Liver (tissue), 3 donors: ENCODE measurements around the gene CES1.

Experiments
- CTCF ChIP-seq: fragments of 150-350 bp; IDR thresholded peaks from 2 replicates; pipeline ENCODE4 v1.5.1; 2017; ENCODE audit warnings: improper control_type of control experiment, low read depth, low read length; ENCODE audit not compliant: missing input control
- EGR1 ChIP-seq, 2 donors: IDR thresholded peaks; 2 replicates each; pipeline ENCODE4 v1.6.1; 2016 to 2018; ENCODE audit warnings: antibody characterized with exemption in 2 of 2, low read depth in 2 of 2
- HNF4A ChIP-seq, 2 donors: conservative IDR thresholded peaks; 2 replicates each; pipeline ENCODE4 v1.6.1; 2016; ENCODE audit warnings: antibody characterized with exemption in 2 of 2, mild to moderate bottlenecking in 2 of 2
- MAX ChIP-seq: IDR thresholded peaks from 2 replicates; pipeline ENCODE4 v1.6.1; 2016; ENCODE audit warnings: antibody characterized with exemption
- RAD21 ChIP-seq, 2 donors: IDR thresholded peaks; 2 replicates each; pipeline ENCODE4 v1.6.1; 2016; ENCODE audit warnings: antibody characterized with exemption in 2 of 2, mild to moderate bottlenecking in 2 of 2
- RXRA ChIP-seq, 2 donors: IDR thresholded peaks; 2 replicates each; pipeline ENCODE4 v1.6.1; 2017 to 2018; ENCODE audit warnings: antibody characterized with exemption in 2 of 2, mild to moderate bottlenecking in 1 of 2
- SP1 ChIP-seq: IDR thresholded peaks from 2 replicates; pipeline ENCODE4 v1.6.1; 2018; ENCODE audit warnings: antibody characterized with exemption, mild to moderate bottlenecking
- YY1 ChIP-seq: IDR thresholded peaks from 2 replicates; pipeline ENCODE4 v1.6.1; 2016; ENCODE audit warnings: antibody characterized with exemption, mild to moderate bottlenecking
- TF ChIP-seq, protein P1 (sequence below): IDR thresholded peaks from 2 replicates; pipeline ENCODE4 v1.6.1; 2016; ENCODE audit warnings: antibody characterized with exemption, mild to moderate bottlenecking
- donor health status: healthy.
- donor health status: healthy.

DNA sequence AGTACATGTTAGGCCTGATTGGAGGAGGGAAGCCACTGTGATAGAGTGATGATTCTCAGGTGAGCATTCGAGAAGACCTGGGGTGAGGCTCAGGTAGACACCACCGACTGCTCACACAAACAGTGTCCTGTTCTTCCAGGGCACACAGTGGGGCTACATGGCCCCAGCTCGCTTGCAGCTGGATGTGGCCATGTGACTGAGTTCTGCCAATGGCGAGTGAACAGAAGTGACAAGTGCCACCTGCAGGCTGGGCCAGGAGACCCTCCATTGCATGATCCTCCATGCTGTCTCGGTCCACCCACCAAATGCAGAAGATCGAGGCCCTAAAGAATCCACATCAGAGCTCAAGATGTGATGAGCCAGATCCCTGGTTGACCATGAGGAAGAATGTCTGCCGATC is 36.1 kb upstream of the CES1 start:
- TF ChIP-seq CTCF = no peak
- TF ChIP-seq MAX = no peak
- TF ChIP-seq RAD21 (IDR thresholded peaks at IDR 0.05) = no peak
- no peak for TF ChIP-seq SP1
- TF ChIP-seq HNF4A (conservative IDR thresholded peaks at IDR 0.05) = no peak
- TF ChIP-seq, protein P1, sequence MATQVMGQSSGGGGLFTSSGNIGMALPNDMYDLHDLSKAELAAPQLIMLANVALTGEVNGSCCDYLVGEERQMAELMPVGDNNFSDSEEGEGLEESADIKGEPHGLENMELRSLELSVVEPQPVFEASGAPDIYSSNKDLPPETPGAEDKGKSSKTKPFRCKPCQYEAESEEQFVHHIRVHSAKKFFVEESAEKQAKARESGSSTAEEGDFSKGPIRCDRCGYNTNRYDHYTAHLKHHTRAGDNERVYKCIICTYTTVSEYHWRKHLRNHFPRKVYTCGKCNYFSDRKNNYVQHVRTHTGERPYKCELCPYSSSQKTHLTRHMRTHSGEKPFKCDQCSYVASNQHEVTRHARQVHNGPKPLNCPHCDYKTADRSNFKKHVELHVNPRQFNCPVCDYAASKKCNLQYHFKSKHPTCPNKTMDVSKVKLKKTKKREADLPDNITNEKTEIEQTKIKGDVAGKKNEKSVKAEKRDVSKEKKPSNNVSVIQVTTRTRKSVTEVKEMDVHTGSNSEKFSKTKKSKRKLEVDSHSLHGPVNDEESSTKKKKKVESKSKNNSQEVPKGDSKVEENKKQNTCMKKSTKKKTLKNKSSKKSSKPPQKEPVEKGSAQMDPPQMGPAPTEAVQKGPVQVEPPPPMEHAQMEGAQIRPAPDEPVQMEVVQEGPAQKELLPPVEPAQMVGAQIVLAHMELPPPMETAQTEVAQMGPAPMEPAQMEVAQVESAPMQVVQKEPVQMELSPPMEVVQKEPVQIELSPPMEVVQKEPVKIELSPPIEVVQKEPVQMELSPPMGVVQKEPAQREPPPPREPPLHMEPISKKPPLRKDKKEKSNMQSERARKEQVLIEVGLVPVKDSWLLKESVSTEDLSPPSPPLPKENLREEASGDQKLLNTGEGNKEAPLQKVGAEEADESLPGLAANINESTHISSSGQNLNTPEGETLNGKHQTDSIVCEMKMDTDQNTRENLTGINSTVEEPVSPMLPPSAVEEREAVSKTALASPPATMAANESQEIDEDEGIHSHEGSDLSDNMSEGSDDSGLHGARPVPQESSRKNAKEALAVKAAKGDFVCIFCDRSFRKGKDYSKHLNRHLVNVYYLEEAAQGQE = no peak
- no peak for TF ChIP-seq EGR1 (IDR thresholded peaks at IDR 0.05; ENCODE audit: low read depth in 2 of 2)
- TF ChIP-seq YY1 = no peak
- TF ChIP-seq RXRA (IDR thresholded peaks at IDR 0.05) = no peak
